Measurements from ENCODE around the gene REEP3.

GRCh38 chr10:63516207-63516606 lies 5.0 kb upstream of the REEP3 start:
- TF ChIP-seq CTCF (conservative IDR thresholded peaks at IDR 0.05; ENCODE audit: low read length) (no peak), EZH2phosphoT487 (IDR thresholded peaks at IDR 0.05; ENCODE audit: borderline replicate concordance) (no peak)

All from Loucy (cell line).